IPS DF 4.7 (cell line): ENCODE data around the gene SF3B3.

Experiments used
- DNase-seq: peaks from one replicate; pipeline ENCODE4 v3.0.0-alpha.2; 2013; ENCODE audit warnings: low spot score; ENCODE audit errors: extremely low read depth

The SF3B3 gene

DNA sequence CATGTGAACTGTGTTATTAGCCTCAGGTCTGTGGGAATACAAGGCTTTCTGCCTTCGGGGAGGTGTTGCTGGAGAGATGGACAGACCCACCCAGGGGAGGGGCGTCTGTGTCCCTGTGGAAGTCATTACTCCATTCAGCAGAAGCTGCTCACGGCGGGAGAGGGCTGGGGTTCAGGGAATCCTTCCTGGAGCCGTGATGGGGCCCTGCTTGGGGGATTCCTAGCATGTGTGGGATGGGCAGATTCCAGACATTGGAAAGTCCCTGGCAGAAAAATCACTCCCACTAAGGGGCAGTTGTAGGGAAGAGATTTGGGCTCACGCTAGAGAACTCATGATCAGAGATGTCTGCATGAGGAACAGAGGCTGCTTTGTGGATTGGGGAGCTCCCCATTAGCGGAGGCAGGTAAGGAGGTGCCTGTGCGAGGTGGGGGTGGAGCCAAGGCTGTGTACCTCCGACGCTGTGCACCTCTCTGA is 66.4 kb downstream of the SF3B3 start:
- DNase-seq: no peak

- DNase-seq: no peak
Measured at GRCh38 chr16:70590722-70591415, 67.3 kb downstream of the SF3B3 start.

- no peak for DNase-seq
Measured at GRCh38 chr16:70591615-70592014, 68.0 kb downstream of the SF3B3 start.

- DNase-seq: no peak
Measured at GRCh38 chr16:70592106-70592571, 68.5 kb downstream of the SF3B3 start.

- DNase-seq: no peak
Measured at GRCh38 chr16:70593544-70593943, 69.9 kb downstream of the SF3B3 start.

GRCh38 chr16:70594569-70594968 is 71.0 kb downstream of the SF3B3 start:
- no peak for DNase-seq

GRCh38 chr16:70597135-70597835 is 73.7 kb downstream of the SF3B3 start:
- no peak for DNase-seq

DNA sequence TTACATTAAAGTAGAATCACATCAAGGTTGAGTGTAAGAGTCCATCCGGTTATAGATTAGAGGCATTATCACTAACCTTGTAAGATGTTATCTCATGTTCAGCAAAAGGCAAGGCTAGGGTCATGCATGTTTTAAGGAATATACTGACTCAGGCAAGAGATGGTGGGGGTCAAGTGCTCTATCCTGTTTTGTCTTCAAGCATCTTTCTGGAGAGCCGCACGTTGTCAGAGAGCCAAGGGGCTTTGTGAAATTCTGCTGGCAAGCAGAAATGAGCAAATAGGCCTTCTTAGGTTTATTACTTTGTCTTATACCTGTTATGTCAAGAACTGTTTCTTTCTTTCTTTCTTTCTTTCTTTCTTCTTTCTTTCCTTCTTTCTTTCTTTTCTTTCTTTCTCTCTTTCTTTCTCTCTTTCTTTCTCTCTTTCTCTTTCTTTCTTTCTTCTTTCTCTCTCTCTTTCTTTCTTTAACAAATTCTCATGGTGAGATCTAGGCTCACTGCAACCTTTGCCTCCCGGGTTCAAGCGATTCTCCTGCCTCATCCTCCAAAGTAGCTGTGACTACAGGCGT is 75.4 kb downstream of the SF3B3 start:
- DNase-seq: no peak

- DNase-seq: no peak
Measured at GRCh38 chr16:70600730-70601129, 77.1 kb downstream of the SF3B3 start.

GRCh38 chr16:70601576-70602575 is 78.3 kb downstream of the SF3B3 start:
- no peak for DNase-seq

GRCh38 chr16:70602831-70603230 is 79.2 kb downstream of the SF3B3 start:
- no peak for DNase-seq

DNA sequence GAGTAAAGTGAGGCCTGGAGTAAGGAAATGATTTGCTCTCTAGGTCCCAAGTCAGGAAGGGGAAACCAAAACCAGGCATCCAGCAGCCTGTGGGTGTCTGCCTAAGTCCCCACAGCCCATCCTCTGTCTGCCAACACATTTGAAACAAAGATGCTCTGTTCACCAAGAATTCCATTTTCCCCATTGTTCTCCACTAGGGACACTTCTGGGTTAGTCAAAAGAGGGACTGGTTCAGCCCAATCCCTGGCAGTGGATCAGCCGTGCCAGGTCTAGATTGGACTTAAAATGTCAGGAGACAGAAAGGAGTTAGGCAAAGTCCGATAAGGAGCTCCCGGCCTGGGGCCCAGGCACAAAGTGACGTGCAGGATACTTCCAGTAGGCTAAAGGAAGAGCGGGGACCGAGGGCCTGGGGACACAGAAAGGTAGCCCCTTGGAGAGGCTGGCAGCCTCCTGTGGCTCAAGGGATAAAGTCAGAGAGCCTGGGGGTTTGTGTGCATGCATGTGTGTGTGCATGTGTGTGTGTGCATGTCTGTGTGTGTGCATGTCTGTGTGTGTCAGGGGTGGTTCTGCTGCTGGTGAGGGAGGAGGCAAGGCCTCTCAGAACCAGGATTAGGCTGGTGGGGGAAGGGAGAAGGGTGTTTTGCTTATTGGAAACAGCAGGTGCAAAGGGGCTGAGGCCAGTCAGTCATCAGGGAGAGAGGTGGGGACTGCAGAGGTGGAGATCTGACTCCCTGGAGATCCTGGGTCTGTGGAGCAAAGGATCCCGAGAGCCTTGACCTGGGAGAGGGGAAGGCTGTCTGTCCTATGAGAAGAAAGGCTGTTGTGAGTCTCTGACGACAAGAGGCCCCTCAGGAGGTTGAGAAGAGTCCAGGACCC is 81.0 kb downstream of the SF3B3 start:
- no peak for DNase-seq

DNA sequence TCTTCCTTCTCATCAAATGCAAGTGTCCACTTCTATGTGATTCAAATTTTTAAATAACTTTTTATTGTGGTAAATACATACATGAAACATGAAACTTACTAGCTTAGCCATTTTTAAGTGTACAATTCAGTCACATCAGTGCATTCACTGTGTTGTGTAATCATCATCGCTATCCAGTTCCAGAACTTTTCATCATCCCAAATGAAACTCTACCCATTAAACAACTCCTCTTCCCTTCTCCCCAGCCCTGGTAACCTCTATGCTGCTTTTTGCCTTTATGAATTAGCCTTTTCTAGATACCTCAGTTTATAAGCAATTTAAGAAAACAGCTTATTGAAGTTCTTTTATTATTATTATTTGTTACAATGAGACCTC is 81.7 kb downstream of the SF3B3 start:
- DNase-seq: no peak

DNA sequence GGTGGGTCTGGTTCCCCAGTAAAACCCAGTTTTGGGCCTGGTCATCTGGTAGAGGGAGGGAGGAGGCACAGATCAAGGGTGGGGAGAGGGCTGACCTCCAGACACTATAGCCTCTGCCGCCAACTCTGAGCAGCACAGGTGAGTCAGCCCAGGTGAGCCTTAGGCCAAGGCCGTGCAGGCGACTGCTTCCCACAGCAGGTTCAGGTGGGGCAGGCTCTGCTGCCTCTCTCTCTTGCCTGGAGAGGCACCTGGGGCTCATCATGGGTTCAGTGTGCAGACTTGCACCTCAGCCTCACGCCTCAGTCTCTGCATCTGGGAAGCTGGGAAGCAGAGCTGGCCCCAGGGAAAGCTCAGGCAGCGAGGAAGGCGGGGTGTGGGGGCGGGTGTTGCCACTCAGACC is 84.9 kb downstream of the SF3B3 start:
- no peak for DNase-seq

DNA sequence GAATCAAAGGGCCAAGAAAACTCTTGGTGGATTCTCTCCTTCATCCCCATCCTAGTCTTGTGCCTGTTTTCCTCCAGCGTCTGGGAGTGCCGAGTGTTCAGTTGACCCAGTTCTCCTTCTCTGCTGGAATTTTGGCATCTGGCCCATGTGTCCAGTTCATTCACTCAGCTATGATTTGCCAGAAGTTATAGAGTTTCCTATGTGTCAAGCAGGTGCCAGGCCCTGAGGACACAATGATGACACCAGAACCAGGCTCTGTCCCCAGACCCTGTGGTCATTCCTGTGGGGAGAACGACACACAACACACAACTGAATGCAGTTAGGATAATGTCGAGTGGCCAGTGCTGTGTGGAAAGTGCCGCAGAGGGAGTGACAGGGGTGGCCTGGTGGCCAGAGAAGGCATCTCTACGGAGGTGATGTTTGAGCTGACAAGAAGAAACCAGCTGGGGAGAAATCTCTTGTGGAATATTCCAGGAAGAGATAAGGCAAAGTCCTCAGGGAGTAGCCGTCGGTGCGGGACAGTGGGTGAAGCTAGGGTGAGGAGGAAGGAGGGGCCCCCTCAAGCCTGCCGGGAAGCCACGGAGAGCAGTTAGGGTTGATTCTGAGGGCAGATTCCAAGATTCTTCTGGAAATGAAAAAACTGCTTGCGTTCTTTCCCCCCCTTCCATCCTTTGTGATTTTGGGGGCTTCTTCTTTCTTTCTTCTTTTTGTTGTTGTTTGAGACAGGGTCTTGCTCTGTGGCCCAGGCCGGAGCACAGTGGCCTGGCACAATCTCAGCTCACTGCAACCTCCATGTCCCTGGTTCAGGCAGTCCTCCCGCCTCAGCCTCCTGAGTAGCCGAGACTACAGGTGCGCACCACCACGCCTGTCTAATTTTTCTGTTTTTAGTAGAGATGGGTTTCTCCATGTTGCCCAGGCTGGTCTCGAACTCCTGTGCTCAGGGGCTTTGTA is 86.9 kb downstream of the SF3B3 start:
- DNase-seq: no peak

DNA sequence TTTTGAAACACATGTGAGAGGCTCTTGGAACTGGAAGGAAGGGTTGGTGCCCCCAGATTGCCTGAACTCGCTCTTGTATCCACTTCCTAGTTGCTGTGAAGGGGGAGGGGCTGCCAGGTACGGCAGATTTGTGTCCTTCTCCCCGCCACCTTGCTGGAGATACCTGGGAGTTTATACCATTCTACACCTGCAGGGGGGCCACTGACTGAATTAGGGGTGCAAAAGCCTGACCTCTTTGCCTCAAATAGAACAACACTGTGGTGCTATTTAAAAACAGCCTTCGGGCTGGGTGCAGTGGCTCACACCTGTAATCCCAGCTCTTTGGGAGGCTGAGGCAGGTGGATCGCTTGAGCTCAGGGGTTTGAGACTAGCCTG is 87.6 kb downstream of the SF3B3 start:
- no peak for DNase-seq

DNA sequence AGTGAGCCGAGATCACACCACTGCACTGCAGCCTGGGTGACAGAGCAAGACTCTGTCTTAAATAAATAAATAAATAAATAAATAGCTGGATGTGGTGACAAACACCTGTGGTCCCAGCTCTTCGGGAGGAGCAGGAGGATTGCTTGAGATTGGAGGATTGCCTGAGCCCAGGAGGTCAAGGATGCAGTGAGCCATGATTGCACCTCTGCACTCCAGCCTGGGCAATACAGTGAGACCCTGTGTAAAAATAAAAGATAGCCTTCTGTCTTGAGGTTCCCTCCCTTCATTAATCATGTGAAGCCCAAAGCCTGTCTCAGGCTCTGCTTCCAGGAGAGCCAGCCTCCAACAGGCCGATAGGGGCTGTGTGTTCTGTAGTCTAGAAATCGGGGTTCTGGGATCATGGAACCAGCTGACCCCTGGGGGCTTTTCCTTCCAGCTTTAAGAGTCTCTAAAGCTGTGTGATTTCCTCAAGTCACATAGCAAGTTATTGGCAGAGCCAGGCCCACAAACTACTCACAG is 88.2 kb downstream of the SF3B3 start:
- DNase-seq: no peak

DNA sequence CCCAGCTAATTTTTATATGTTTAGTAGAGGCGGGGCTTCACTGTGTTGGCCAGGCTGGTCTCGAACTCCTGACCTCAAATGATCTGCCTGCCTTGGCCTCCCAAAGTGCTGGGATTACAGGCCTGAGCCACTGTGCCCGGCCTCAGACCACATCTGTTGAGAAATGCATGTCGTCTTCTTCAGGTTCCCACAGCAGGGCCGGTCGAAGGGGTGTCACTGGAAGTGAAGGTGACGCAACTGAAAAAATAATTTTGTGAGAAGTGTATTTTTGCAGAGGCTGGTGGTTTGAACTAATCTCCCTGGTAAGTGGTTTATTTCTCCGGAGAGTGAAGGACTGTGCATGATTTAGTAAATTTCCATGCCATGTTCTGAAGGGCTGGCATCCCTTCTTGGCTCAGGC is 89.3 kb downstream of the SF3B3 start:
- DNase-seq: no peak
